K562 (cell line): ENCODE results near the gene ERO1B.

Experiments used
- ATF3 ChIP-seq, 2 experiments: fragments of 450-650 bp in 1 of 2; sonication (generic) in 1 of 2; formaldehyde crosslinking in 1 of 2; IDR thresholded peaks in 1 of 2; conservative IDR thresholded peaks in 1 of 2; 2 replicates each; pipeline versions ENCODE4 v1.6.1 to v1.8.1; 2016 to 2023; ENCODE audit warnings: mild to moderate bottlenecking in 2 of 2, moderate library complexity in 2 of 2, inconsistent platforms in 1 of 2, missing genetic modification reagents in 1 of 2
- FOS ChIP-seq: IDR thresholded peaks from 3 replicates; pipeline ENCODE4 v1.6.1; 2011; ENCODE audit not compliant: insufficient read length; ENCODE audit errors: extremely low read depth

- no peak for TF ChIP-seq ATF3 (IDR thresholded peaks at IDR 0.05)
- no peak for TF ChIP-seq ATF3 (CRISPR knock-in tag; conservative IDR thresholded peaks at IDR 0.05)
- no peak for TF ChIP-seq FOS
Observed at GRCh38 chr1:236253119-236253518, 28.6 kb downstream of the ERO1B start.
